PC-3 (cell line): ENCODE results near the gene TSPAN4. TPM values are rescaled to one million over a fixed set of nuclear protein-coding genes. Genes with fewer than 3 reads are reported as not detected.

Experiments used
- ATAC-seq: fragments of 200-7000 bp; cut with Tn5 transposase; 2 replicates; pipeline ENCODE4 v1.9.1; 2020; ENCODE audit warnings: mild to moderate bottlenecking, moderate library complexity
- BruUV-seq: library from RNA; stranded (reverse); fragments of 400-500 nt; replicated peaks from 2 replicates; lab custom pipeline; 2021; lab: Mats Ljungman, UMichigan
- CTCF ChIA-PET: fragments of 300-600 bp; sonication (Branson Sonifier 250); formaldehyde crosslinking; loops from one replicate; lab custom pipeline; 2022; ENCODE audit warnings: antibody characterized with exemption; lab: Charles Lee
- POLR2A ChIA-PET: fragments of 300-600 bp; sonication (Branson Sonifier 250); formaldehyde crosslinking; loops from one replicate; lab custom pipeline; 2022; ENCODE audit warnings: antibody characterized with exemption; ENCODE audit not compliant: unreplicated experiment; lab: Charles Lee
- DNase-seq: peaks from one replicate; pipeline ENCODE4 v3.0.0-alpha.2; 2015
- H2AFZ ChIP-seq: fragments of 300-600 bp; sonication (generic); 2 replicates; pipeline ENCODE4 v1.6.0; 2016; ENCODE audit warnings: antibody characterized with exemption, low read length
- H3F3A ChIP-seq: fragments of 300-600 bp; sonication (generic); one replicate; pipeline ENCODE4 v1.6.0; 2017; ENCODE audit warnings: antibody characterized with exemption, low read length, control low read depth, mild to moderate bottlenecking; ENCODE audit not compliant: unreplicated experiment
- H3K27ac ChIP-seq: fragments of 300-600 bp; sonication (generic); 2 replicates; pipeline ENCODE4 v1.5.1; 2016; ENCODE audit warnings: mild to moderate bottlenecking, low read length
- H3K27me3 ChIP-seq: fragments of 300-600 bp; sonication (generic); 2 replicates; pipeline ENCODE4 v1.6.1; 2016; ENCODE audit warnings: low read length, mixed read lengths
- H3K36me3 ChIP-seq: fragments of 300-600 bp; sonication (generic); 2 replicates; pipeline ENCODE4 v1.6.1; 2016; ENCODE audit warnings: low read depth, mixed run types, low read length, mixed read lengths
- H3K4me1 ChIP-seq: fragments of 300-600 bp; sonication (generic); 2 replicates; pipeline ENCODE4 v1.5.1; 2016; ENCODE audit warnings: low read length; ENCODE audit not compliant: insufficient read depth
- H3K4me2 ChIP-seq: fragments of 300-600 bp; sonication (generic); 2 replicates; pipeline ENCODE4 v1.6.0; 2016; ENCODE audit warnings: low read length
- H3K4me3 ChIP-seq: fragments of 300-600 bp; sonication (generic); 2 replicates; pipeline ENCODE4 v1.5.1; 2016; ENCODE audit warnings: mild to moderate bottlenecking, low read length, mixed read lengths
- H3K79me2 ChIP-seq: fragments of 300-600 bp; sonication (generic); 2 replicates; pipeline ENCODE4 v1.6.1; 2017; ENCODE audit warnings: low read length, mixed read lengths
- H3K9ac ChIP-seq: fragments of 300-600 bp; sonication (generic); 2 replicates; pipeline ENCODE4 v1.6.0; 2016; ENCODE audit warnings: mild to moderate bottlenecking, low read length
- H3K9me2 ChIP-seq: fragments of 300-600 bp; sonication (generic); replicated peaks from 2 replicates; pipeline ENCODE4 v1.6.1; 2016; ENCODE audit warnings: mixed run types, low read length, mixed read lengths
- H3K9me3 ChIP-seq: fragments of 300-600 bp; sonication (generic); 2 replicates; pipeline ENCODE4 v1.6.1; 2016; ENCODE audit warnings: low read length, mixed read lengths
- H4K20me1 ChIP-seq: fragments of 300-600 bp; sonication (generic); 2 replicates; pipeline ENCODE4 v1.6.1; 2016; ENCODE audit warnings: low read length, mixed read lengths
- CTCF ChIP-seq: fragments of 300-600 bp; sonication (generic); conservative IDR thresholded peaks from 2 replicates; pipeline ENCODE4 v1.5.1; 2017; ENCODE audit warnings: antibody characterized with exemption, low read depth, mild to moderate bottlenecking, low read length
- EZH2 ChIP-seq: fragments of 300-600 bp; sonication (generic); IDR thresholded peaks from one replicate; pipeline ENCODE4 v1.6.1; 2017; ENCODE audit warnings: antibody characterized with exemption, mild to moderate bottlenecking, low read length; ENCODE audit not compliant: unreplicated experiment
- EZH2phosphoT487 ChIP-seq: fragments of 300-600 bp; sonication (generic); IDR thresholded peaks from 2 replicates; pipeline ENCODE4 v1.6.1; 2018; ENCODE audit warnings: mild to moderate bottlenecking, antibody characterized with exemption, low read length, borderline replicate concordance
- intact Hi-C: fragments of 100-400 bp; cut with micrococcal nuclease; formaldehyde crosslinking; loops from 2 replicates; pipeline ENCODE4 v1.9.0; 2023
- total RNA-seq: library from RNA; depleted of rRNA; stranded (reverse); fragments of >200 nt; gene quantifications from 2 replicates; pipeline ENCODE4 v1.2.3, GENCODE V29; 2014

TSPAN4 gene
- total RNA-seq, 1 experiment from 2014 or later, result 121 TPM

- TF ChIP-seq EZH2 (no peak), CTCF (no peak), EZH2phosphoT487 (no peak)
- Histone ChIP-seq H3K27ac (peak overlapping the region; percentile 34), H2AFZ (no peak overlapping the region), H3K4me3 (peak overlapping the region; percentile 38), H4K20me1 (peaks cover 13% of the 10 kb centered on the region; the same call in 1 of the 2 replicates), H3K9me3 (no peaks in the 10 kb centered on the region), H3K4me1 (peaks cover 49% of the 10 kb centered on the region), H3K27me3 (no peaks in the 10 kb centered on the region), H3K9ac (no peak overlapping the region), H3K9me2 (no peaks in the 10 kb centered on the region), H3K36me3 (no peaks in the 10 kb centered on the region), H3K4me2 (peak overlapping the region; percentile 100), H3F3A (no peaks in the 10 kb centered on the region), H3K79me2 (peaks cover 25% of the 10 kb centered on the region)
- intact Hi-C loops, result loop anchor here (2.0 kb wide), 1 partner anchor 25 kb away; no protein-coding TSS in a partner anchor
- no TSS peak for BruUV-seq
- no peak for ATAC-seq
- ChIA-PET CTCF (no interaction called here), POLR2A (interaction anchor here (1.0 kb wide), 1 partner anchor 13 kb away, joined by 4 read pairs; no protein-coding TSS in a partner anchor)
- no peak for DNase-seq
Observed at GRCh38 chr11:821512-822371, 20.9 kb upstream of the TSPAN4 start.

- Histone ChIP-seq H4K20me1 (peaks cover 13% of the 10 kb centered on the region; the same call in 1 of the 2 replicates), H3K4me2 (no peak overlapping the region), H3K9me2 (no peaks in the 10 kb centered on the region), H3K9ac (no peak overlapping the region), H3K4me1 (peaks cover 55% of the 10 kb centered on the region), H3K36me3 (no peaks in the 10 kb centered on the region), H3K4me3 (no peak overlapping the region), H2AFZ (no peak overlapping the region), H3K79me2 (peaks cover 25% of the 10 kb centered on the region), H3F3A (no peaks in the 10 kb centered on the region), H3K27ac (no peak overlapping the region), H3K27me3 (no peaks in the 10 kb centered on the region), H3K9me3 (no peaks in the 10 kb centered on the region)
- TF ChIP-seq EZH2phosphoT487 (no peak), EZH2 (no peak), CTCF (no peak)
- intact Hi-C loops, result no loop called here
- BruUV-seq, result no TSS peak
- POLR2A ChIA-PET, result no interaction called here
- no peak for ATAC-seq
- CTCF ChIA-PET, result no interaction called here
- DNase-seq, result no peak
Observed at GRCh38 chr11:823441-824291, 19.0 kb upstream of the TSPAN4 start.
